Suprapubic skin (tissue), 3 donors: Measurements from ENCODE around the gene ST3GAL3.

Experiments used
- POLR2A ChIP-seq, 2 donors: fragments of 450-650 bp; IDR thresholded peaks; one replicate each; pipeline ENCODE4 v1.6.1; 2017; ENCODE audit warnings: antibody characterized with exemption in 2 of 2, mild to moderate bottlenecking in 2 of 2, moderate library complexity in 2 of 2
- TF ChIP-seq, protein P1 (sequence below), 2 donors: fragments of 200-600 bp in 1 of 2; fragments of 450-650 bp in 1 of 2; sonication (generic) in 1 of 2; IDR thresholded peaks; one replicate each; pipeline ENCODE4 v1.5.1; 2016 to 2019; ENCODE audit warnings: antibody characterized with exemption in 2 of 2, mild to moderate bottlenecking in 1 of 2, moderate library complexity in 1 of 2

DNA sequence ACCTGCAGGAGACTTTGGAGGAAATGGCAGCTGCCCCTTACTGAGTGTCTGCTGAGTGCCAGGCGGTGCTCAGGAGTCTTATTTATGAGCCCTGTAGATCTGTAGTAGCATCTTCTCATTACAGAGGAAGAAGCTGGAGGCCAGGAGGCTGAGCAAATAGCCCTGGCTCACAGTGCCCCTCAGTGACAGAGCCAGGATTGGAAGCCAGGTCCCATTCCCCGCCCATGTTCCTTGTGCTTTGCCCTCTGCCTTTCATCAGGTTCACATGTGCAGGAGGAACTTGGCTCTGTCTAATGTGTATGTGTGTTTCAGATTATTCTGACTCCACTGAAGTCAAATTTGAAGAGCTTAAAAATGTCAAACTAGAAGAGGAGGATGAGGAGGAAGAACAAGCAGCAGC, 36.1 kb upstream of the ST3GAL3 start:
- no peak for TF ChIP-seq POLR2A (IDR thresholded peaks at IDR 0.05)
- TF ChIP-seq, protein P1, sequence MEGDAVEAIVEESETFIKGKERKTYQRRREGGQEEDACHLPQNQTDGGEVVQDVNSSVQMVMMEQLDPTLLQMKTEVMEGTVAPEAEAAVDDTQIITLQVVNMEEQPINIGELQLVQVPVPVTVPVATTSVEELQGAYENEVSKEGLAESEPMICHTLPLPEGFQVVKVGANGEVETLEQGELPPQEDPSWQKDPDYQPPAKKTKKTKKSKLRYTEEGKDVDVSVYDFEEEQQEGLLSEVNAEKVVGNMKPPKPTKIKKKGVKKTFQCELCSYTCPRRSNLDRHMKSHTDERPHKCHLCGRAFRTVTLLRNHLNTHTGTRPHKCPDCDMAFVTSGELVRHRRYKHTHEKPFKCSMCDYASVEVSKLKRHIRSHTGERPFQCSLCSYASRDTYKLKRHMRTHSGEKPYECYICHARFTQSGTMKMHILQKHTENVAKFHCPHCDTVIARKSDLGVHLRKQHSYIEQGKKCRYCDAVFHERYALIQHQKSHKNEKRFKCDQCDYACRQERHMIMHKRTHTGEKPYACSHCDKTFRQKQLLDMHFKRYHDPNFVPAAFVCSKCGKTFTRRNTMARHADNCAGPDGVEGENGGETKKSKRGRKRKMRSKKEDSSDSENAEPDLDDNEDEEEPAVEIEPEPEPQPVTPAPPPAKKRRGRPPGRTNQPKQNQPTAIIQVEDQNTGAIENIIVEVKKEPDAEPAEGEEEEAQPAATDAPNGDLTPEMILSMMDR (IDR thresholded peaks at IDR 0.05) = no peak
